HG03457 (cell line): ENCODE results near the gene RAB5B.

Experiments
- ATAC-seq: cut with Tn5 transposase; IDR thresholded peaks from one replicate; pipeline ENCODE4 v1.9.1; 2021; ENCODE audit warnings: moderate number of reproducible peaks; ENCODE audit not compliant: unreplicated experiment

The RAB5B gene, protein sequence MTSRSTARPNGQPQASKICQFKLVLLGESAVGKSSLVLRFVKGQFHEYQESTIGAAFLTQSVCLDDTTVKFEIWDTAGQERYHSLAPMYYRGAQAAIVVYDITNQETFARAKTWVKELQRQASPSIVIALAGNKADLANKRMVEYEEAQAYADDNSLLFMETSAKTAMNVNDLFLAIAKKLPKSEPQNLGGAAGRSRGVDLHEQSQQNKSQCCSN

GRCh38 chr12:55973599-55974307 lies at the start of gene RAB5B:
TSS of gene RAB5B (plus strand) at chr12:55974078. CDS start at chr12:55986961, 12,883 bp downstream.
- peak; percentile 90 for ATAC-seq

DNA sequence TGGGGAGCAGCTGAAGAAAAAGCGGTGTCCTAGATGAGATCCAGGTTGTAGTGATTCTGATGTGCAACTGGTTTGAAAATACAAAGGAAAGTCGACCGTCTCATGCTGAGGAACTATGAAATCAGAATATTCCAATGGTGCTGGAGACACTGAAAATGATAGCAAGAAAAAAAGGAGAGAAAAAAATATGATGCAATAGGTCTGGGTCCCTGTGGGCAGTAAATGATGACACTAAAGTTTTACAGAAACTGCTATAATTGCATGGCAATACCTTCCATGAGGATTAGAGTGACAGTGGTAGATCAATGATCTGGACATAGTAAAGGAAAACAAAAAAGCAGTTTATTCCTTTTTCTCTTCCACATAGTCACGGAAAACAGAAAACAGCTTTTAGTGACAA lies 48.5 kb upstream of the RAB5B start:
- no peak for ATAC-seq

DNA sequence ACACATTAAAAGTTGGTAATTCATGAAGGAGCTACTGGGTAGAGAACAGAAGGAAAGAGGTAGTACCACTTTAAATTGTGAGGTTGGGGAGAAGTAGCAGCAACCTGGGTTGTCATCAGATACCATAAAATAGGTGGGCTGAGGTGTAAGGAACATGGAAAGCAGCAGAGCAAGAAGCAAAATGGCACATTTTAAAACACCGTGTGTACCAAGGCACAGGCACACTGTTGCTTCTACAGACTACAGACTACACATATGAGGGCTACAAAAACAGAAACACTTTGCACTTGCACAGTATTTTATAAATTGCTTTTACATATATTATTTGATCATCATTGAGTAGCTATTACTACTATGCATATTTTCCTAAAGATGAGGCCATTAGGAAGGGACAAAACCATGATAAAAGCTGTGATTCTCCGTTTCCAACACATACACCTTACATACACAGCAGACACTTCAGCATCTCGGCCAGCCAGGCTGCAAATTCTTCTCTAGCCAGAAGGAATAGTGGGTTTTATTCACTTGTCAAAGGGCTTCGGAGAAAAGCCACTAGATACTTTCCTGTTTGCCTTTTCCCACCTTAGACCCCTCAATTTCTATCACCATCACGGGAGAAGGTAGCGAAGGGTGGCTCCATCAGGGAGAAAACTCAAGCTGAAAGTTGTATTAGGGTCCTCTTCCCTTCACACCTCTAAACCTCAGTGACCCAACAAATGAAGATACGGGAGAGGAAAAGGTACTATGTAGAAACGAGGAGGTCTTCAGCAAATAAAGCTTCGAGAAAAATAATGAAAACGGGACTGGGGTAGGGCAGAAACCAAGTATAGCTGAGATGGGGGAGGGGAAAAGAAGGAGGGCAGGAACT lies 47.8 kb upstream of the RAB5B start:
- no peak for ATAC-seq

- ATAC-seq = peak; percentile 29
Measured at GRCh38 chr12:55926738-55927587, 46.9 kb upstream of the RAB5B start.

- ATAC-seq = peak; percentile 28
Measured at GRCh38 chr12:55927588-55928502, 46.0 kb upstream of the RAB5B start, which contains the start of gene PYM1. TSS of gene PYM1 (minus strand) at chr12:55927894. CDS start at chr12:55927761, 133 bp downstream.

GRCh38 chr12:55929306-55929791 lies 44.5 kb upstream of the RAB5B start:
- peak; percentile 39 for ATAC-seq

DNA sequence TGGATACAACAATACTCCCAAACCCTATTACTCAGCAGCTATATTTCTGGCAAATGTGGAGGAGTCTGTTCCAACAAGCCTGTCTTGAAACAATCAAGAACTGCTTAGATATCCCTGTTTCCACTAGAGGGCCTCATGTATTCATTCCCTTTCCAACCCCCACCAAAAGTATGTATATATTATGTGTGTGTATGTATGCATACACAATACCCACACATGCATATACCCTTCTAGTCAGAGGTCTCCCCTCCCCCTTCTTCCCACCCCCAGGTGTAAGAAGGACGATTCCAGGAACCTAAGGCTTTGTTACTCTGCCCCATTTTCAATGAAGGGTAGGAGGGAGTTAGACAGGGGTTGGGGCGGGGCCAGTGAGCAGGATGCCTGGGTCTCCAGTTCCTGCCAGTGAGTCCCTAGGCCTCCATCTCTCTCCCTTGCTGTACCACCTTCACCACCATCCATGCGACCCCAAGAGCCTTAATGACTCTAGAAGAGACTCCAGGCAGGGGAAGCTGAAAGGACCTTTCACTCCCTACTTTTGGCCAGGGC lies 43.0 kb upstream of the RAB5B start, which contains the start of gene DGKA:
Gene DGKA, plus strand, starts transcription at position 392 of the 546 bp plus-strand sequence. CDS start 5,342 bp downstream, outside the sequence.
- no peak for ATAC-seq

DNA sequence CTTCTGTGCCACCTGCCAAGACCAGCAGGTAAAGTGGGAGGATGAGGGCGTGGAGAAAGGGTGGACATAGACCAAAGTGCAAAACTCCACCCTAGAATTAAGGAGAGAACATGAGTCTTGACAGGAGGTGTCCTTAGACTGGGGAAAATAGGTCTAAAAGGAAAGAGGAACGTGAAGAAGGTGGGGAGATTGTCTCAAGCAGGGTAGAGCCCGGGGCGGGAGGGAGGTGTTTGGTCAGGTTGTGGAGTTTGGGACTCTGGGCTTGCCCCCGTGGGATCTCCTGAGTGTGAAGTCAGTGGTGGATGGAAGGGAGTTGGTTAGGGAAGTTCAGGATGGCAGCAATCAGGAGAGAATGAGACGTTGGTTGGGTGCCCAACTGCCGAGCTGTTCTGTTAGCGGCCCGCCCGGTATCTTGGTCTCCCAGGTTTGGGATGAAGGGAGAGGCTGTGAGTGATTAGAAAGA lies 42.5 kb upstream of the RAB5B start:
- no peak for ATAC-seq

DNA sequence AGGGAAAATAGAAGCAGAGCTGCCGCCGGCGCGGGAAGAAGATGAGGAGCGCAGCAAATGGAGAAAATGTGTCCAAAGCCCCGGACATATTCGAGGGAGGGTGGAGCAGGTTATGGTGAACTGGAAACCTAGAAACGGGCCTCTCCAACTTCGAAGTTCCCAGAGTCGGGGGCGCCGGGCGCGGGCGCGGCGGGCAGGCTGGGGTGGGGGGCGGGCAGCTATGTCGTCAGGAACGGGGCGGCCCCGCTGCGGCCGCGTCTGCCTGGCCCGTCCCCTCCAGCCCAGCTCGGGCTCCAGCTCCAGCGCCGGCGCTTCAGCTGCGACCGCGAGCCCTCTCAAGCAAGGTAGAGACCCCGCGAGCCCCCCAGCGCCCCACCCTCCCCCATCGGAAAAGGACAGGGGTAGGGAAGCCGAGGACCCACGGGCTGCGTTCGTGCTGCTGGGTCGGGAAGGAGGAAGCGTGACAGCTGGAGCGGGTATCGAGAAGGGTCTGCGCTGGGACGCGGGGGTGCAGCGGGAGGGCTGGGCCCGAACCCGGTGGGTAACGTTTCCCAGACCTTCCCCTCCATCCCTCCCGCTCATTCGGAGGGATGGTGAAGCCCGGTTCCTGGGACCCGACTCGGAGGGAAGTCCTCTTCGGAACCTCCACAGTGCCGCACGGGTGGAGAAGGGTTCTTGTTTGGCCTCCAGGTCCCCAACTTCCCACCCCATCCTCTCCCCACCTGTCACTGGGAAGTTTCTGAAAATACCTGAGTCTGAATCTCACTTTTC lies 41.9 kb upstream of the RAB5B start:
- ATAC-seq = no peak

GRCh38 chr12:55932551-55932910 lies 41.3 kb upstream of the RAB5B start:
- ATAC-seq = no peak

DNA sequence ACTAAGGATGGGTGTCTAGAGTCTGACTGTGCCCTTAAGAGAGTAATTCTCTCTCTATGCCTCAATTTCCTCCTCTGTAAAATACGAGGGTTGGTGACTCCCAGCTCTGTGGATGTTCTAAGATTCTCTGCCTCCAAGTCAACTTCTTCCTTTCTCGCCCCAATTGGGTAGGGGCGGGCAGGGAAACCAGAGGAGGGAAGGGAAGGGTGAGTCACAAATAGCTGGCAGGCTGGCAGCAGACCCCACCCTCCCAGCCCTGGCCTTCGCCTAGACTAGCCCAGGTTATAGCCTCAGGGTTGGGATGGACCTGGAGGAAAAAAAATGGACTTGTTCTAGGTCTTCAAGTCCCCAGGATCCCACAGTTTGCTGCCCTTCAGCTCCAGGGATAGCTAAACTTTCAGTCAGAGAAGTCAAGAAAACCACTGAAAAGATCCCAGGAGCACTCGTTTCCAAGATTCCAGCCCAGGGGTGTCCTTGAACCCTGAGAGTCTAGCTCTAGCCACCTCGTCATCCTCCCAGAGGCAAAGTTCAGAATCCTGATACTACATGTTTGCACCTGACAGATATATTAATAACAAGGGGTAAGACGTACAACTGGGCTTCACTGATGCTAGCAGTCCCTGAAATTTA lies 40.6 kb upstream of the RAB5B start:
- no peak for ATAC-seq

DNA sequence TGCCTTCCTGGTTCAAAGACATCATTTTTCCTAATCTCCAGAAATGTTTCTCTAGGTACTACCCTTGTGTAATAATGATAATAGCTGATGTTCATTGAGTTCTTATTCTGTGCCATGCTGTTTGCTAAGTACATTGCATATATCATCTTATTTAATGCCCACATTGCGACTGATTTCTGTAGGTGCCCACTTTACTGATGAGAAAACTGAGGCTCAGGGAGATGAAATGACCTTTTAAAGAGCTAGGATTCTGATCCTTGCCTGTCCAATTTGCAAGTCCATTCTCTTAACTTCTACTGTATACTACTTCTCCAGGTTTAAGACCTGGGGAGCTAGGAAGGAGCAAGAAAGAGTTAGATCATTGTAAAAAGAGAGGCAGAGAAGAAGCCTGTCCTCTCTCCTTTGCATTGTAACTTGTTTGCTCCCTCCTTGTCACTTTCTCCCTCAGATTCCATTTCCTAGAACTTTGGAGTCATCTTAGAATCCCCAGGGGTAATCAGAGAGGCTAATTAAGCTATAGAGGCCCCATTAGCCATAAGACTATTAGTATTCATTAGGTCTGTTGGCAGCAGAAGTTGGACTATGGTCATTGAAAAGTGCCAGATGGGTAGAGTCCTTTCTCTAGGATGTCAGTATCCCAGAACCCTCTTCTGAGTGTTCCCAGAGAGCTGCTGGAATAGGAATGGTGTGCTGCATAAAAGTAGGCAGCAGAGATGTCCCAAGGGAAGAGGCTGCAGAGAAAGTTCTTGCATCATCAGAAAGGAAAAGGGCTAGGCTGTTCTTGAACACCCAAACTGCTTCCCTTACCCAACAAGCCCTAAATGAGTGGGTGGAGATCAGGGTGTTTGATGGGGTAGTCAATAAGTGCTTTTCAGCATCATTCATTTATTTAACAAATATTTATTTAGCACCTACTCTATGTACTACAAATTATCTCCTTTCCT lies 39.8 kb upstream of the RAB5B start:
- no peak for ATAC-seq

- no peak for ATAC-seq
Measured at GRCh38 chr12:55934773-55935172, 39.1 kb upstream of the RAB5B start.

DNA sequence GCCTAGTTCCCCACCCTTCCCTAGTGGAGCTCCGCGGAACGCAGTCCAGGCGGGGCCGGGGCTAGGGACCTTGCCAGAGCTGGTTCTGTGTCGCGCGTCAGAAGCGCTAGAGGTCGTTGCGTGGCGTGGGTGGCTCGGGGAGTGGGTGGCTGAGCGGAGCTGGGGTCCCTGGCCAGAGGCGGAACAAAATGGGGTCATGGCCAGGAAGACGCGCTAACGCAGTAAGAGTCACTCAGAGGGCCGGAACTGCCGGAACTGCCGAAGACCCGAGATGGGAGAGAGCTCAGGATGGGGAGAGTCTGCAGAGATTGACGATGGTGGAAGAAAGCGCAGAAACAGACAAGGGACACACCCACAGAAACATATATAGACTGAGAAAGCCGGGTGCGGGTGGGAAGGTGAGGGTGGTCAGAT lies 38.1 kb upstream of the RAB5B start:
- ATAC-seq = no peak

DNA sequence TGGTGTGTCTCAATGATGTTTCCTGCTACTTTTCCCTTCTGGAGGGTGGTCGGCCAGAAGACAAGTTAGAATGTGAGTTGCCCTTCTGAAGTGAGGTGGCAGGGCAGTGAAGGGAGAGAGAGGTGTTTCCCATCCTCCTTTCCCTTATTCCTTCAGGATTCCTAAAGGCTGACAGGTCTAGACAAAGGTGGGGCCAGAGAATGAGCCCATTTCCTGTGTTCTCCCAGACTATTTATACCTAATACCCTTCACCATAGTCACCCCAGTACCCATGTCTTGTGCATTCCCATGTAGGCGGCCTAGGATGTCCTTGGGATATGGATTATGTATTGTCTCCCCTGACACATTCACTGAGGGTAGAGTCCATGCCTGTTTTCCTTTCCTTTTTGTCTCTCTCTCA lies 35.9 kb upstream of the RAB5B start:
- no peak for ATAC-seq

DNA sequence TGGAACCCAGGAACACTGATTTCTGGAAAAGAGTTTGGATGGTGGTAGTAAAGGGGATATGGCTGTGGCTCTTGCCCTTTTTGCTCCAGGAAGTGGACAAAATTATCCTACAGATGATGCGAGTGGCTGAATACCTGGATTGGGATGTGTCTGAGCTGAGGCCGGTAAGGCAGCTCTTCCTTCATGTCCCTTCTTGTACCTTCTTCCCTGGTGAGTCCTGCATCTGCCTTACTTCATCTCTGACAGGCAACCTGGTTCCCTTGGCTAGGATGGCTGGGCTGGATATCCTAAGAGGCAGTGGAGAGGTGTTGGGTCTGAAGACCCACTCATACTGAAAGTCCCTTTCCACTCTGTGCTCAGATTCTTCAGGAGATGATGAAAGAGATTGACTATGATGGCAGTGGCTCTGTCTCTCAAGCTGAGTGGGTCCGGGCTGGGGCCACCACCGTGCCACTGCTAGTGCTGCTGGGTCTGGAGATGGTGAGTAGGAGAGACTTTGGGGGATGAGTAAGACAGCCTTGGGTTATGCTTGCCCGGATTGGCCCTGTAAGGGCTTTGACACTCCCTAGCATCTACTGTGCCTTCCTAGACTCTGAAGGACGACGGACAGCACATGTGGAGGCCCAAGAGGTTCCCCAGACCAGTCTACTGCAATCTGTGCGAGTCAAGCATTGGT lies 34.9 kb upstream of the RAB5B start:
- no peak for ATAC-seq
